ENCODE data around the gene NCOA5. TPM values are rescaled to one million over a fixed set of nuclear protein-coding genes. Genes with fewer than 3 reads are reported as not detected.

Gene NCOA5
- total and polyA plus RNA-seq, 3 donors from 2014 or later: 55.6 to 66.2 (median 64.0) TPM

DNA sequence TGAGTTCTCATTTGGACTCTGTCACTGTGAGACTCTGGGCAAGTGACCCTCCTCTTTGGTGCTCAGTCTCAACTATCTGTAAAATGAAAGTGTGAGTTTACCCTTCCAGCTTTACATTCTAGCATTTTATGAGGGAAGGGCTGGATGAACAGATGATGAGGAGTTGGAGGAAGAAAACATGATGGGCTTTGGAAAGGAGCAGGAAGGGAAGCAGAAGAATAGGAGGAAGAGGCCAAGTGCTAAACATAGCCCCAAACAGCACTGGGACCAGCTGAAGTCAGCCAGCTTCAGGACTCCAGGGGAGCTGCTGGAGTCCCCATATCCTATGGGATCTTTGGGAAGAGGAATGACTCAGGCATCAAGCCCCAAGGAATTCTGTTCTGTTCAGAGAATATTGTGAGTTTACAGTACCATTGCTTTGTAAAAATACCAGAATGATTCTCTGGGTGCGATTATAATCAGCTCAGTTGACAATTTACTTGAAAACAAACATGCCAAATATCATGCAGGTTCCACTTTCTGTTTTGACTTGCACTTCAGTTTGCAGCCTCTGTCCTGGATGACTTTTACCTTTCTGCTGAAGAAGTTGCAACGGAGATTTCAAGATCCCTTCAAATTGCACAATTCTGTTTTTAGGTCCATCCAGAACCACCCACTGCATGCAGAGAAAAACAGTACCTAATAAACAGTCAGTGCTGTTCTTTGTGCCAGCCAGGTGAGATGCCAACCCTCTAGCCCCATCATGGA lies 31.6 kb upstream of the NCOA5 start:
- Histone ChIP-seq H3K27ac (no peak overlapping the region), H3K9me3 (no peaks in the 10 kb centered on the region), H3K4me1 (no peaks in the 10 kb centered on the region), H3K36me3 (ENCODE audit: low read depth, missing control alignments) (no peaks in the 10 kb centered on the region), H3K27me3 (no peaks in the 10 kb centered on the region), H3K4me3 (no peak overlapping the region)
- intact Hi-C loops (cut with DNase I; ENCODE audit: low total_unique reads): no loop called here
- DNase-seq: no peak
- TF ChIP-seq POLR2A (IDR thresholded peaks at IDR 0.05): no peak
- TF ChIP-seq, protein P1, sequence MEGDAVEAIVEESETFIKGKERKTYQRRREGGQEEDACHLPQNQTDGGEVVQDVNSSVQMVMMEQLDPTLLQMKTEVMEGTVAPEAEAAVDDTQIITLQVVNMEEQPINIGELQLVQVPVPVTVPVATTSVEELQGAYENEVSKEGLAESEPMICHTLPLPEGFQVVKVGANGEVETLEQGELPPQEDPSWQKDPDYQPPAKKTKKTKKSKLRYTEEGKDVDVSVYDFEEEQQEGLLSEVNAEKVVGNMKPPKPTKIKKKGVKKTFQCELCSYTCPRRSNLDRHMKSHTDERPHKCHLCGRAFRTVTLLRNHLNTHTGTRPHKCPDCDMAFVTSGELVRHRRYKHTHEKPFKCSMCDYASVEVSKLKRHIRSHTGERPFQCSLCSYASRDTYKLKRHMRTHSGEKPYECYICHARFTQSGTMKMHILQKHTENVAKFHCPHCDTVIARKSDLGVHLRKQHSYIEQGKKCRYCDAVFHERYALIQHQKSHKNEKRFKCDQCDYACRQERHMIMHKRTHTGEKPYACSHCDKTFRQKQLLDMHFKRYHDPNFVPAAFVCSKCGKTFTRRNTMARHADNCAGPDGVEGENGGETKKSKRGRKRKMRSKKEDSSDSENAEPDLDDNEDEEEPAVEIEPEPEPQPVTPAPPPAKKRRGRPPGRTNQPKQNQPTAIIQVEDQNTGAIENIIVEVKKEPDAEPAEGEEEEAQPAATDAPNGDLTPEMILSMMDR (IDR thresholded peaks at IDR 0.05): no peak
- WGBS, 2 donors: 79 to 88% methylated on average over 2 of the region's 2 CpGs

DNA sequence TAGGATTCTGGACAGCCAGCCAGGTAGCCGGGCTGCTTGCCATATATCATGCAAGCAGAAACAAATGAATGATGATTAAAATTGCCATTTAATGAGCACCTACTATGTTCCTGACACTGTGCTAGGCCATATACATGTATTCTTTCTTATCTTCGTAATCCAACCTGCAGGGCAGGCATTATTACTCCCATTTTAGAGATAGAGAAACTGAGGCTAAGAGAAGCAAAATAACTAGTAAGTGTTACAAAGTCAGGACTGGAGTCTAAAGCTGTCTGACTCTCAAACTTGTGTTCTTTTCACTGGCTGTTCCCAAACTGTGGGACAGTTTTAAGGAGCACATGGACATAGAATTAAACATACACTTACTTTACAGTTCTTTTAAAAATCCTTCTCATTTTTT lies 30.4 kb upstream of the NCOA5 start:
- intact Hi-C loops (cut with DNase I; ENCODE audit: low total_unique reads): no loop called here
- TF ChIP-seq POLR2A (IDR thresholded peaks at IDR 0.05): no peak
- TF ChIP-seq, protein P1 (IDR thresholded peaks at IDR 0.05): no peak
- no peaks in the 10 kb centered on the region for H3K4me1 ChIP-seq

DNA sequence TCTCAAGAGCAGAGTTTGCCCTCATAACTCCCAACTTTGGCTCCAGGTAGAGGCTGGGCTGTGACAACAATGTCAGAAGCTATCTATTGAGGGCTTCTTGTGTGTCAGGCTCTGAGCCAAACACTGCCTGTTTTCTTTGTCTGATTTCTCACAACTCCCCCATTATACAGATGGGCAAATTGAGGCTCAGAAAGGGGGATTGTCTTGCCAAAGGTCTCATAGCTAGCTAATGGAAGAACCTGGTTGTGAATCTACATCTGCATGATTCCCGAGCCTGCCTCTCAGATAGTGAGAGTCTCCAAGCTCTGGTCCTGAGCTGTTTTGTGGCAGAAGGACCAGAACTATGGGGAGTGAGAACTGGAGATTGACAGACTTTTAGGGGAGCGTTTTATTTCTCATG lies 29.8 kb upstream of the NCOA5 start:
- Histone ChIP-seq H3K4me1 (no peaks in the 10 kb centered on the region), H3K27ac (no peak overlapping the region)
- 90 to 93% methylated on average over 2 of the region's 2 CpGs for WGBS, 2 donors

More for the DNA sequence above, 30.4 kb upstream of the NCOA5 start:
- H3K36me3 ChIP-seq (ENCODE audit: low read depth, missing control alignments): no peaks in the 10 kb centered on the region
- H3K27me3 ChIP-seq: no peaks in the 10 kb centered on the region
- H3K4me3 ChIP-seq: no peak overlapping the region
- no peaks in the 10 kb centered on the region for H3K9me3 ChIP-seq
- DNase-seq: no peak
- WGBS, 2 donors: 95 to 98% methylated on average over 2 of the region's 2 CpGs
- H3K27ac ChIP-seq: no peak overlapping the region

DNA sequence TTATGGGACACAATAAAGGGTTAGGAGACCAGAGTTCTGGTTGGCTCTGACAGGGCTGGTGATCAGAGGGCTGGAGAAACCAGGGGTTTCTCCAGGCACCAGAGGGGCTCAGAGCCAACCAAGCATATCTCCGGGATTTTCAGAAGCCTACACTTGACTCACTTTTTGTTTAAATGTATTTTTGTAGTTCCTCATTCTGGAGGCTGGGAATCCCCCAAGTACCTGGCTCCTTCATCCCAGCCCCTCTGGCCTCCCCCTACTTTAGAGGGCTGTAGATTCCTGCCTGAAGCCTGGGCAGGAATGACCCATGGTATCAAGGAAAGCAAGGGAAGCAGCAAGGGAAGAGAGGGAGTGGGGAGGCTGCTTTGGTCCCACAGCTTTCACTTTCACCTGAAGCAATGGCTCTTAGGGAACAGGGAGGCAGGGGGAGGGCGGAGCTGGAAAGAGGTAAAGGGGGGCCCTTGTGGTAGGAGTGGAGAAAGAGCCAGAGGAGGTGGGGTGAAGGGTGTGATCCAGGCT lies 29.3 kb upstream of the NCOA5 start:
- no peaks in the 10 kb centered on the region for H3K27me3 ChIP-seq

More for the DNA sequence above, 29.8 kb upstream of the NCOA5 start:
- Histone ChIP-seq H3K36me3 (ENCODE audit: low read depth, missing control alignments) (no peaks in the 10 kb centered on the region), H3K9me3 (no peaks in the 10 kb centered on the region), H3K27me3 (no peaks in the 10 kb centered on the region), H3K4me3 (no peak overlapping the region)
- TF ChIP-seq POLR2A (IDR thresholded peaks at IDR 0.05): no peak
- TF ChIP-seq, protein P1 (IDR thresholded peaks at IDR 0.05): no peak
- intact Hi-C loops (cut with DNase I; ENCODE audit: low total_unique reads): no loop called here
- no peak for DNase-seq

More for the DNA sequence above, 29.3 kb upstream of the NCOA5 start:
- H3K36me3 ChIP-seq (ENCODE audit: low read depth, missing control alignments): no peaks in the 10 kb centered on the region
- WGBS, 2 donors: 53 to 72% methylated on average over 2 of the region's 2 CpGs
- H3K9me3 ChIP-seq: no peaks in the 10 kb centered on the region
- peak overlapping the region in 1 of 2 donors; percentile 27 for H3K27ac ChIP-seq
- TF ChIP-seq POLR2A (IDR thresholded peaks at IDR 0.05): no peak
- TF ChIP-seq, protein P1 (IDR thresholded peaks at IDR 0.05): no peak
- no peaks in the 10 kb centered on the region for H3K4me1 ChIP-seq
- DNase-seq: no peak
- intact Hi-C loops (cut with DNase I; ENCODE audit: low total_unique reads): no loop called here
- H3K4me3 ChIP-seq: peak overlapping the region in 1 of 2 donors; percentile 32
